ENCODE measurements around the gene ENTPD5.
A peak's percentile ranks its signal among the peaks of the same experiment; 100 is the strongest.

Gene ENTPD5, protein sequence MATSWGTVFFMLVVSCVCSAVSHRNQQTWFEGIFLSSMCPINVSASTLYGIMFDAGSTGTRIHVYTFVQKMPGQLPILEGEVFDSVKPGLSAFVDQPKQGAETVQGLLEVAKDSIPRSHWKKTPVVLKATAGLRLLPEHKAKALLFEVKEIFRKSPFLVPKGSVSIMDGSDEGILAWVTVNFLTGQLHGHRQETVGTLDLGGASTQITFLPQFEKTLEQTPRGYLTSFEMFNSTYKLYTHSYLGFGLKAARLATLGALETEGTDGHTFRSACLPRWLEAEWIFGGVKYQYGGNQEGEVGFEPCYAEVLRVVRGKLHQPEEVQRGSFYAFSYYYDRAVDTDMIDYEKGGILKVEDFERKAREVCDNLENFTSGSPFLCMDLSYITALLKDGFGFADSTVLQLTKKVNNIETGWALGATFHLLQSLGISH

DNA sequence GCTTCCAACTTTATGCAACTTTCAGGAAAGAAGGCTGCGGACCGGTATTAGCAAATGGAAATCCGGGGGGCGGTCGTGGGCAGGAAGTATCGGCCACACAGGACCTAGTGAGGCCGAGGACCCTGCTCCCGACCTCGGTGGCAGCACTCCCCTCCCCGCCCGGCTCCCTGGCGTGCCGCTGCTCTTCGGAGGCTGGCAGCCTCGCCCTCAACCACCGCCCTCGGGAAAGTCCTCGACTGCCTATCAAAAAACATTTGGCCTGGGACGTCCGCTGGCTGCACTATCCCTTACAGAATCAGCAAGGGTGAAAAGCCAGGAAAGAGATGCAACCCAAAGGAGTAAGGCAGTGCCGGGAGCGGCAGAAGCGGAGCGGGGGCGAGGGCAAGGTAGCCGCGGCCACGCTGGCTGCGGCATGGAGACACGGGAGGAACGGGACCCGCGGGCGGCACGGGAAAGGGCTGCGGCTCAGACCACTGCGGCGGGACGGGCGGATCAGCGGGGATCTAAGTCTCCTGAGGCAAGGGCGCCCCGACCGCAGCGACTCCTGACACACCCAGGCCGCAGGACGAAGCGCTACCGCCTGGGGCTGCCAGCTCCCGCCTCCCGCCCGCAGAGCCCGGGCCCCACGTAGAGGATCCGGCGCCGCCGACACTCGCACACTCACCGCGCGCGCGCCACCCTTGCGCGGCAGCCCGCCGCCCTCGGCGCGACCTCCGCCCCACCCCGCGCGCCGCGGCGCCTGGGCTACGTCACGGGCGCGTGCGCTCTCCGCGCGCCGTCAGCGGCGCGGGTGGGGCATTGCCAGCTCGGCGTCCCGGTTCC lies at the start of gene ENTPD5, which contains the start of gene BBOF1:
Gene ENTPD5 (minus strand): TSS at position 703 of the 822 bp plus-strand sequence. CDS start 31,186 bp downstream, outside the sequence.
Gene BBOF1 (plus strand): TSS at position 764 of the 822 bp plus-strand sequence. CDS start 130 bp downstream, outside the sequence.
- Histone ChIP-seq H3K9me2 (ENCODE audit: low read depth, low read length) (no peaks in the 10 kb centered on the region), H4K20me1 (ENCODE audit: insufficient read depth, low read length) (no peaks in the 10 kb centered on the region), H3K4me1 (ENCODE audit: insufficient read depth, low read length, severe bottlenecking) (peaks cover 22% of the 10 kb centered on the region), H3K27ac (ENCODE audit: low read depth, low read length, poor library complexity, severe bottlenecking) (peak within 1 kb of the TSS; percentile 43), H3K9ac (ENCODE audit: low read length) (peak within 1 kb of the TSS; percentile 98), H3K79me2 (ENCODE audit: insufficient read depth, low read length) (no peaks in the 10 kb centered on the region), H3K27me3 (ENCODE audit: insufficient read depth, low read length) (no peaks in the 10 kb centered on the region), H2AFZ (ENCODE audit: low read length) (peak within 1 kb of the TSS; percentile 72; the same call in 1 of the 2 replicates), H3K4me3 (ENCODE audit: low read depth, low read length, poor library complexity, severe bottlenecking) (peak within 1 kb of the TSS; percentile 96), H3F3A (ENCODE audit: insufficient read depth, low read length) (no peaks in the 10 kb centered on the region), H3K36me3 (ENCODE audit: insufficient read depth, low read length) (peaks cover 3% of the 10 kb centered on the region; the same call in 1 of the 2 replicates), H3K9me3 (ENCODE audit: low read length) (no peaks in the 10 kb centered on the region), H3K4me2 (ENCODE audit: low read length) (peak within 1 kb of the TSS; percentile 75)
- no peak for TF ChIP-seq EZH2 (IDR thresholded peaks at IDR 0.05; ENCODE audit: borderline replicate concordance, low read length)
- TF ChIP-seq, protein P1, sequence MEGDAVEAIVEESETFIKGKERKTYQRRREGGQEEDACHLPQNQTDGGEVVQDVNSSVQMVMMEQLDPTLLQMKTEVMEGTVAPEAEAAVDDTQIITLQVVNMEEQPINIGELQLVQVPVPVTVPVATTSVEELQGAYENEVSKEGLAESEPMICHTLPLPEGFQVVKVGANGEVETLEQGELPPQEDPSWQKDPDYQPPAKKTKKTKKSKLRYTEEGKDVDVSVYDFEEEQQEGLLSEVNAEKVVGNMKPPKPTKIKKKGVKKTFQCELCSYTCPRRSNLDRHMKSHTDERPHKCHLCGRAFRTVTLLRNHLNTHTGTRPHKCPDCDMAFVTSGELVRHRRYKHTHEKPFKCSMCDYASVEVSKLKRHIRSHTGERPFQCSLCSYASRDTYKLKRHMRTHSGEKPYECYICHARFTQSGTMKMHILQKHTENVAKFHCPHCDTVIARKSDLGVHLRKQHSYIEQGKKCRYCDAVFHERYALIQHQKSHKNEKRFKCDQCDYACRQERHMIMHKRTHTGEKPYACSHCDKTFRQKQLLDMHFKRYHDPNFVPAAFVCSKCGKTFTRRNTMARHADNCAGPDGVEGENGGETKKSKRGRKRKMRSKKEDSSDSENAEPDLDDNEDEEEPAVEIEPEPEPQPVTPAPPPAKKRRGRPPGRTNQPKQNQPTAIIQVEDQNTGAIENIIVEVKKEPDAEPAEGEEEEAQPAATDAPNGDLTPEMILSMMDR (IDR thresholded peaks at IDR 0.05; ENCODE audit: low read length), result no peak

DNA sequence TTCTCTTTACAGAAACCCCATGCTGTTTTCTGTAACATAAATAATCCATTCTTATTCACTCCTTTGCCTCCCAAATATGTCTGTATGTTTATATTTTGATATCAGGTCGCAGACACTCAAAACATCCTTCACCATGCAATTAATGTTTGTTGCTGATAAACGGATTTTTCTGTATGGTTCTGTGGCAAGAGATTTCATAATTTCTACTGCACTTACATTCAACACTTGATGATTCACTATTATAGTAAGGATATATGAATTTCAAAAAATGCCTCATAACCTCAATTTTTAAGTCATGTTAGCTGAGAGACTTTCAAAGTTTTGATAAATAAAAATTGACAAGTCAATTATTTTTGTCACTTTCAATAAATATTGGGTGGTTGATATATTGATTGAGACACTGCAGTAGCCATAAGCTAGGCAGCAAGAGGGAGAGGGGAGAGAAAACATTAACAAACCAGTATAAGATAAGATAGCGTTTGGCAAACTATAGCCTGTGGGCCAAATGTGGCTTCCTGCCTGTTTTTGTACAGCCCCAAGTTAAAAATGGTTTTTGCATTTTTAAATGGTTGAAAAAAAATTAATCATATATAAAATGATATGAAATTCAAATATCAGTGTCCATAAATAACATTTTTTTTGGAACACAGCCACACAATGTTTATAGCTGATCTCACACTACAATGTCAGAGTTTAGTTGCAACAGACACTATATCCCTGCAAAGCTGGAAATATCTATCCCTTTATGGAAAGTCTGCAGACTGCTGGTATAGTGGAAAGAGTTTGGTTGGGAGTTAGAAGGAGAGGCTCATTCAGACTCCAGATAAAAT lies 46.9 kb upstream of the ENTPD5 start:
- H3K4me3 ChIP-seq (ENCODE audit: low read depth, low read length, poor library complexity, severe bottlenecking), result no peak overlapping the region
- H3K27me3 ChIP-seq (ENCODE audit: insufficient read depth, low read length), result no peaks in the 10 kb centered on the region
- no peak overlapping the region for H3K4me2 ChIP-seq (ENCODE audit: low read length)
- no peak overlapping the region for H3K9ac ChIP-seq (ENCODE audit: low read length)
- no peaks in the 10 kb centered on the region for H3K79me2 ChIP-seq (ENCODE audit: insufficient read depth, low read length)
- H3K27ac ChIP-seq (ENCODE audit: low read depth, low read length, poor library complexity, severe bottlenecking), result no peak overlapping the region
- no peaks in the 10 kb centered on the region for H4K20me1 ChIP-seq (ENCODE audit: insufficient read depth, low read length)
- no peaks in the 10 kb centered on the region for H3K36me3 ChIP-seq (ENCODE audit: insufficient read depth, low read length)
- no peaks in the 10 kb centered on the region for H3K9me3 ChIP-seq (ENCODE audit: low read length)
- H2AFZ ChIP-seq (ENCODE audit: low read length), result no peak overlapping the region
- H3K9me2 ChIP-seq (ENCODE audit: low read depth, low read length), result no peaks in the 10 kb centered on the region
- TF ChIP-seq, protein P1 (IDR thresholded peaks at IDR 0.05; ENCODE audit: low read length), result no peak
- no peak for TF ChIP-seq EZH2 (IDR thresholded peaks at IDR 0.05; ENCODE audit: borderline replicate concordance, low read length)
- no peaks in the 10 kb centered on the region for H3F3A ChIP-seq (ENCODE audit: insufficient read depth, low read length)
- no peaks in the 10 kb centered on the region for H3K4me1 ChIP-seq (ENCODE audit: insufficient read depth, low read length, severe bottlenecking)

DNA sequence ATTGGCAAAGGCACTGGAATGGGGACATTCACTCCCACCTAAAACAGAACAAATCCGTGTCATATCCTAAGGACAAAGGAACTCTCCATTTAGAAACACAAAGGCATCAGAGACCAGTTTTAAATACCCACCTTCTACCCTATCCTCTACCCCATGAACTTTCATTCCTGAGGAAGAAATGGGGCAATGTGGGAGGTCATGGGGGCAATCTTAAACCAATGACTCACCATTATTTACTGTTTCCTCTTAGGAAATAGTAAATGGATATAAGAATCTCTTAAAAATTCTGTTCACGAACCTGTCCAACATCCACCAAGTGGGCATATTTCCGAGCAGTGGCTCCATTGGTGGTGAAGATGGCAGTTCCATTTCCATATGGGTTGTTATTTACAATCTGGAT lies 45.8 kb upstream of the ENTPD5 start:
- Histone ChIP-seq H3K27ac (ENCODE audit: low read depth, low read length, poor library complexity, severe bottlenecking) (no peak overlapping the region), H3K27me3 (ENCODE audit: insufficient read depth, low read length) (no peaks in the 10 kb centered on the region), H3K9ac (ENCODE audit: low read length) (no peak overlapping the region), H3K4me3 (ENCODE audit: low read depth, low read length, poor library complexity, severe bottlenecking) (no peak overlapping the region), H4K20me1 (ENCODE audit: insufficient read depth, low read length) (no peaks in the 10 kb centered on the region), H3K36me3 (ENCODE audit: insufficient read depth, low read length) (no peaks in the 10 kb centered on the region), H3K9me3 (ENCODE audit: low read length) (no peaks in the 10 kb centered on the region), H3K9me2 (ENCODE audit: low read depth, low read length) (no peaks in the 10 kb centered on the region), H3K79me2 (ENCODE audit: insufficient read depth, low read length) (no peaks in the 10 kb centered on the region), H3K4me2 (ENCODE audit: low read length) (no peak overlapping the region), H2AFZ (ENCODE audit: low read length) (no peak overlapping the region), H3K4me1 (ENCODE audit: insufficient read depth, low read length, severe bottlenecking) (no peaks in the 10 kb centered on the region), H3F3A (ENCODE audit: insufficient read depth, low read length) (no peaks in the 10 kb centered on the region)
- no peak for TF ChIP-seq EZH2 (IDR thresholded peaks at IDR 0.05; ENCODE audit: borderline replicate concordance, low read length)
- TF ChIP-seq, protein P1 (IDR thresholded peaks at IDR 0.05; ENCODE audit: low read length), result no peak
